ENCODE data around the gene CLN6. TPM values are rescaled to one million over a fixed set of nuclear protein-coding genes. Genes with fewer than 3 reads are reported as not detected.
"Not testable (repeated sequence)": the region's sequence is repeated elsewhere in the genome, so short reads cannot be mapped to it uniquely, and the experiment has no call there.

CLN6 gene
- total RNA-seq, 1 donor from 2014 or later = 19.0 TPM

DNA sequence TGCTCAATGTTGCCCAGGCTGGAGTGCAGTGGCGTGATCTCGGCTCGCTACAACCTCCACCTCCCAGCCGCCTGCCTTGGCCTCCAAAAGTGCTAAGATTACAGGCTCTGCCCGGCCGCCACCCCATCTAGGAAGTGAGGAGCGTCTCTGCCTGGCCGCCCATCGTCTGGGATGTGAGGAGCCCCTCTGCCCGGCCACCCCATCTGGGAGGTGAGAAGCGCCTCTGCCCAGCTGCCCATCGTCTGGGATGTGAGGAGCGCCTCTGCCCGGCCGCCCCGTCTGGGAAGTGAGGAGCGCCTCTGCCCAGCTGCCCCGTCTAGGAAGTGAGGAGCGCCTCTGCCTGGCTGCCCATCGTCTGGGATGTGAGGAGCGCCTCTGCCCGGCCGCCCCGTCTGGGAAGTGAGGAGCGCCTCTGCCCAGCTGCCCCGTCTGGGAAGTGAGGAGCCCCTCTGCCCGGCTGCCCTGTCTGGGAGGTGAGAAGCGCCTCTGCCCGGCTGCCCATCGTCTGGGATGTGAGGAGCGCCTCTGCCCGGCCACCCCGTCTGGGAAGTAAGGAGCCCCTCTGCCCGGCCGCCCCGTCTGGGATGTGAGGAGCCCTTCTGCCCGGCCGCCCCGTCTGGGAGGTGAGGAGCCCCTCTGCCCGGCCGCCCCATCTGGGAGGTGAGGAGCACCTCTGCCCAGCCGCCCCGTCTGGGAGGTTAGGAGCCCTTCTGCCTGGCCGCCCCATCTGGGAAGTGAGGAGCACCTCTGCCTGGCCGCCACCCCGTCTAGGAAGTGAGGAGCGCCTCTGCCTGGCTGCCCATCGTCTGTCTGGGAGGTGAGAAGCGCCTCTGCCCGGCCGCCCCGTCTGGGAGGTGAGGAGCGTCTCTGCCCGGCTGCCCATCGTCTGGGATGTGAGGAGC is 7.7 kb downstream of the CLN6 start:
- not testable (repeated sequence) for H3K27ac ChIP-seq (ENCODE audit: low read depth, low read length); H3K27ac Mint-ChIP-seq (ENCODE audit: unreplicated experiment); DNase-seq (ENCODE audit: low read depth); H3K4me3 ChIP-seq (ENCODE audit: insufficient read depth, low read depth, low read length); H3K4me1 Mint-ChIP-seq (ENCODE audit: low read depth, unreplicated experiment); H3K9me3 ChIP-seq (ENCODE audit: insufficient read depth, low read depth, low read length); H3K27me3 ChIP-seq (ENCODE audit: insufficient read depth, low read length); H2AFZ ChIP-seq (ENCODE audit: low read depth, low read length); FAIRE-seq; H3K4me3 Mint-ChIP-seq (ENCODE audit: unreplicated experiment); H3K27me3 Mint-ChIP-seq (ENCODE audit: low read depth, unreplicated experiment); H3K9ac ChIP-seq (ENCODE audit: low read length); H3K4me2 ChIP-seq (ENCODE audit: low read length); H3K4me1 ChIP-seq (ENCODE audit: insufficient read depth, low read length); H3K9me3 Mint-ChIP-seq (ENCODE audit: unreplicated experiment); H3K36me3 ChIP-seq (ENCODE audit: insufficient read depth, low read length)
- peaks cover 11% of the 10 kb centered on the region for H3K36me3 Mint-ChIP-seq (ENCODE audit: low read depth, unreplicated experiment)
- H3K79me2 ChIP-seq (ENCODE audit: insufficient read depth, low read length) = peaks cover 61% of the 10 kb centered on the region
- peaks cover 44% of the 10 kb centered on the region for H4K20me1 ChIP-seq (ENCODE audit: insufficient read depth, low read length)

DNA sequence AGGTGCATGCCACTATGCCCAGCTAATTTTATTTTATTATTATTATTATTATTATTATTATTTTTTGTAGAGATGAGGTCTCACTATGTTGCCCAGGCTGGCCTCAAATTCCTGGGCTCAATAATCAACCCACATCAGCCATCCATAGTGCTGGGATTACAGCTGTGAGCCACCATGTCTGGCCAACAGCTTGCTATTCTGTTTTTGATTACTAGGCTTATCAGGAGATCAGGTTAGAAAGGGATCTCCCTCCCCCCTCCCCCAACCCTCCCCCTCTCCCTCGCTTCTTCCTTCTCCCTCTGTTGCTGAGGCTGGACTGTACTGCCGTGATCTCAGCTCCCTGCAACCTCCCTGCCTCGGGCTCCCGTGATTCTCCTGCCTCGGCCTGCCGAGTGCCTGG is 8.6 kb downstream of the CLN6 start:
- H3K4me3 ChIP-seq (ENCODE audit: insufficient read depth, low read depth, low read length) = no peak overlapping the region
- no peak overlapping the region for H3K9ac ChIP-seq (ENCODE audit: low read length)
- no peak overlapping the region for H3K4me3 Mint-ChIP-seq (ENCODE audit: unreplicated experiment)
- H3K4me1 Mint-ChIP-seq (ENCODE audit: low read depth, unreplicated experiment) = peaks cover 1% of the 10 kb centered on the region
- H3K9me3 ChIP-seq (ENCODE audit: insufficient read depth, low read depth, low read length) = no peaks in the 10 kb centered on the region
- no peak overlapping the region for H3K27ac ChIP-seq (ENCODE audit: low read depth, low read length)
- no peaks in the 10 kb centered on the region for H3K27me3 Mint-ChIP-seq (ENCODE audit: low read depth, unreplicated experiment)
- TF ChIP-seq, protein P1, sequence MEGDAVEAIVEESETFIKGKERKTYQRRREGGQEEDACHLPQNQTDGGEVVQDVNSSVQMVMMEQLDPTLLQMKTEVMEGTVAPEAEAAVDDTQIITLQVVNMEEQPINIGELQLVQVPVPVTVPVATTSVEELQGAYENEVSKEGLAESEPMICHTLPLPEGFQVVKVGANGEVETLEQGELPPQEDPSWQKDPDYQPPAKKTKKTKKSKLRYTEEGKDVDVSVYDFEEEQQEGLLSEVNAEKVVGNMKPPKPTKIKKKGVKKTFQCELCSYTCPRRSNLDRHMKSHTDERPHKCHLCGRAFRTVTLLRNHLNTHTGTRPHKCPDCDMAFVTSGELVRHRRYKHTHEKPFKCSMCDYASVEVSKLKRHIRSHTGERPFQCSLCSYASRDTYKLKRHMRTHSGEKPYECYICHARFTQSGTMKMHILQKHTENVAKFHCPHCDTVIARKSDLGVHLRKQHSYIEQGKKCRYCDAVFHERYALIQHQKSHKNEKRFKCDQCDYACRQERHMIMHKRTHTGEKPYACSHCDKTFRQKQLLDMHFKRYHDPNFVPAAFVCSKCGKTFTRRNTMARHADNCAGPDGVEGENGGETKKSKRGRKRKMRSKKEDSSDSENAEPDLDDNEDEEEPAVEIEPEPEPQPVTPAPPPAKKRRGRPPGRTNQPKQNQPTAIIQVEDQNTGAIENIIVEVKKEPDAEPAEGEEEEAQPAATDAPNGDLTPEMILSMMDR (IDR thresholded peaks at IDR 0.05; ENCODE audit: insufficient read depth, low read depth, low read length) = no peak
- TF ChIP-seq EZH2 (IDR thresholded peaks at IDR 0.05; ENCODE audit: insufficient read depth, low read length) = no peak
- H3K36me3 Mint-ChIP-seq (ENCODE audit: low read depth, unreplicated experiment) = peaks cover 16% of the 10 kb centered on the region
- H4K20me1 ChIP-seq (ENCODE audit: insufficient read depth, low read length) = peaks cover 44% of the 10 kb centered on the region
- H3K36me3 ChIP-seq (ENCODE audit: insufficient read depth, low read length) = peaks cover 2% of the 10 kb centered on the region
- no peak for DNase-seq (ENCODE audit: low read depth)
- H3K27ac Mint-ChIP-seq (ENCODE audit: unreplicated experiment) = no peak overlapping the region
- H3K4me2 ChIP-seq (ENCODE audit: low read length) = no peak overlapping the region
- H3K27me3 ChIP-seq (ENCODE audit: insufficient read depth, low read length) = no peaks in the 10 kb centered on the region
- no peaks in the 10 kb centered on the region for H3K9me3 Mint-ChIP-seq (ENCODE audit: unreplicated experiment)
- no peaks in the 10 kb centered on the region for H3K4me1 ChIP-seq (ENCODE audit: insufficient read depth, low read length)
- H3K79me2 ChIP-seq (ENCODE audit: insufficient read depth, low read length) = peaks cover 60% of the 10 kb centered on the region
- H2AFZ ChIP-seq (ENCODE audit: low read depth, low read length) = no peak overlapping the region
- no peak for FAIRE-seq

DNA sequence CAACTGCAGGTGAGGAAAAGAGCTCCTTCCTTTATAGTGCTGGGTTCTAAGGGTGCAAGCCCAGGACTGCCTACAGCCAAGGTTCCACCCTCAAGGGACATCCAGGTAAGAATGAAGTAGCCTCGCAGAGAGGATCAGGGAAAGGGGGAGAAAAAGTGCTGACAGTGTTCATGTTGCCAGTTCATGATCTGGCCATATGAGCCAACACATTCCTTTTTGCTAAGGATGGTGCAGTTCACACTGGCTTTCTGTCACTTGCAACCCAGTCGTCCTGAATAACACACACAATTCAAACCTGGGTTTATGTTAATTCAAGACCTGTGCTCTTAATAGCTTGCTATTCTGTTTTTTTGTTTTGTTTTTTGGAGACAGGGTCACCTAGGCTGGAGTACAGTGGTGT is 9.0 kb downstream of the CLN6 start:
- Histone ChIP-seq H3K4me1 (ENCODE audit: insufficient read depth, low read length) (no peaks in the 10 kb centered on the region), H2AFZ (ENCODE audit: low read depth, low read length) (no peak overlapping the region), H3K79me2 (ENCODE audit: insufficient read depth, low read length) (peaks cover 55% of the 10 kb centered on the region), H3K27ac (ENCODE audit: low read depth, low read length) (no peak overlapping the region), H4K20me1 (ENCODE audit: insufficient read depth, low read length) (peaks cover 44% of the 10 kb centered on the region), H3K27me3 (ENCODE audit: insufficient read depth, low read length) (no peaks in the 10 kb centered on the region), H3K4me3 (ENCODE audit: insufficient read depth, low read depth, low read length) (no peak overlapping the region), H3K36me3 (ENCODE audit: insufficient read depth, low read length) (peaks cover 2% of the 10 kb centered on the region), H3K4me2 (ENCODE audit: low read length) (no peak overlapping the region), H3K9ac (ENCODE audit: low read length) (no peak overlapping the region), H3K9me3 (ENCODE audit: insufficient read depth, low read depth, low read length) (no peaks in the 10 kb centered on the region)
- H3K4me3 Mint-ChIP-seq (ENCODE audit: unreplicated experiment) = no peak overlapping the region
- no peak overlapping the region for H3K27ac Mint-ChIP-seq (ENCODE audit: unreplicated experiment)
- no peaks in the 10 kb centered on the region for H3K27me3 Mint-ChIP-seq (ENCODE audit: low read depth, unreplicated experiment)
- H3K36me3 Mint-ChIP-seq (ENCODE audit: low read depth, unreplicated experiment) = peaks cover 18% of the 10 kb centered on the region
- DNase-seq (ENCODE audit: low read depth) (no peak), FAIRE-seq (no peak)
- no peak for TF ChIP-seq EZH2 (IDR thresholded peaks at IDR 0.05; ENCODE audit: insufficient read depth, low read length)
- TF ChIP-seq, protein P1 (IDR thresholded peaks at IDR 0.05; ENCODE audit: insufficient read depth, low read depth, low read length) = no peak
- no peaks in the 10 kb centered on the region for H3K9me3 Mint-ChIP-seq (ENCODE audit: unreplicated experiment)
- H3K4me1 Mint-ChIP-seq (ENCODE audit: low read depth, unreplicated experiment) = peaks cover 1% of the 10 kb centered on the region
